Measurements from ENCODE around the gene ZNF385A. TPM values are rescaled to one million over a fixed set of nuclear protein-coding genes. Genes with fewer than 3 reads are reported as not detected.

ZNF385A gene
- total and polyA plus RNA-seq, 9 of the 15 experiments (the other 6 are each of a cell fraction or from before 2014, with no cell fraction given): 1.0 to 111 (median 7.7) TPM

- TF ChIP-seq PRDM10 (IDR thresholded peaks at IDR 0.05; ENCODE audit: partially characterized antibody) (no peak), PHF8 (IDR thresholded peaks at IDR 0.05; ENCODE audit: borderline replicate concordance, low read length) (no peak), JUNB (CRISPR knock-in tag; conservative IDR thresholded peaks at IDR 0.05) (no peak), SMAD4 (CRISPR knock-in tag; conservative IDR thresholded peaks at IDR 0.05) (0 out of 2 replicates have a peak, but pooled peaks have one; percentile 23), STAG1 (CRISPR knock-in tag; IDR thresholded peaks at IDR 0.05; ENCODE audit: borderline replicate concordance) (peak; percentile 97), CHD2 (IDR thresholded peaks at IDR 0.05; ENCODE audit: low read depth, low read length) (no peak), ETS2 (tag; IDR thresholded peaks at IDR 0.05; ENCODE audit: borderline replicate concordance, poor library complexity, severe bottlenecking) (no peak), CREM (IDR thresholded peaks at IDR 0.05; ENCODE audit: low read depth) (peak; percentile 67), ZBTB7A (IDR thresholded peaks at IDR 0.05; ENCODE audit: borderline replicate concordance, control insufficient read depth, low read depth, low read length) (peak; percentile 91), HLTF (IDR thresholded peaks at IDR 0.05) (peak; percentile 22; the same call in 1 of the 2 replicates), MNT (conservative IDR thresholded peaks at IDR 0.05) (peak; percentile 29 to 32; a peak in 2 of 4 replicates), FOXO4 (CRISPR knock-in tag; IDR thresholded peaks at IDR 0.05) (no peak), SOX6 (IDR thresholded peaks at IDR 0.05) (no peak), NR2F6 (CRISPR knock-in tag; IDR thresholded peaks at IDR 0.05) (no peak), TCF7 (IDR thresholded peaks at IDR 0.05; ENCODE audit: borderline replicate concordance) (no peak), ARHGAP35 (IDR thresholded peaks at IDR 0.05; ENCODE audit: partially characterized antibody) (no peak), NBN (IDR thresholded peaks at IDR 0.05; ENCODE audit: low read depth) (peak; percentile 80), PATZ1 (CRISPR knock-in tag; IDR thresholded peaks at IDR 0.05; ENCODE audit: borderline replicate concordance) (no peak), SAFB2 (IDR thresholded peaks at IDR 0.05; ENCODE audit: borderline replicate concordance, low read depth, low read length, severe bottlenecking) (no peak), HNRNPUL1 (IDR thresholded peaks at IDR 0.05; ENCODE audit: low read length) (no peak)
Observed at GRCh38 chr12:54360717-54361456, 23.6 kb downstream of the ZNF385A start (continued).
